H1 (cell line): ENCODE data around the gene FGFBP2. TPM values are rescaled to one million over a fixed set of nuclear protein-coding genes. Genes with fewer than 3 reads are reported as not detected.

Experiments
- BCL11A ChIP-seq, 2 experiments: IDR thresholded peaks; one replicate each; pipeline ENCODE4 v1.6.1; 2011; ENCODE audit warnings: low read depth in 2 of 2, low read length in 2 of 2, mild to moderate bottlenecking in 2 of 2
- SUZ12 ChIP-seq: fragments of 200-600 bp; sonication (generic); IDR thresholded peaks from 2 replicates; pipeline ENCODE4 v1.6.1; 2012; ENCODE audit warnings: mild to moderate bottlenecking, inconsistent platforms, low read length, moderate library complexity, mixed read lengths
- polyA plus RNA-seq, 7 experiments: library from polyadenylated mRNA; depleted of rRNA in 3 of 7; stranded (reverse) in 5 of 7; unstranded in 2 of 7; fragments of >200 nt in 5 of 7; fragments of 200-250 nt in 2 of 7; gene quantifications; 1 replicate in 5 of 7; 2 replicates in 1 of 7; 4 replicates in 1 of 7; pipeline versions ENCODE4 v1.2.1 to v1.2.3, GENCODE V29; 2011 to 2013; ENCODE audit warnings: missing spikeins in 2 of 7, mixed read lengths in 2 of 7
- total RNA-seq: library from RNA; stranded (reverse); fragmentation: NEBNext Ultra II Directional; extraction: Animal tissue kit (Norgen Biotek cat#: 25700); gene quantifications from 2 replicates; pipeline ENCODE4 v1.2.1, GENCODE V29; 2021
- TF ChIP-seq, protein P1 (sequence below): IDR thresholded peaks from 2 replicates; pipeline ENCODE4 v1.6.1; 2012; ENCODE audit warnings: low read length, inconsistent platforms

Gene FGFBP2
- total and polyA plus RNA-seq, 2 of the 8 experiments (the other 6 are each of a cell fraction or from before 2014, with no cell fraction given): 0.15 TPM; not detected in 1

DNA sequence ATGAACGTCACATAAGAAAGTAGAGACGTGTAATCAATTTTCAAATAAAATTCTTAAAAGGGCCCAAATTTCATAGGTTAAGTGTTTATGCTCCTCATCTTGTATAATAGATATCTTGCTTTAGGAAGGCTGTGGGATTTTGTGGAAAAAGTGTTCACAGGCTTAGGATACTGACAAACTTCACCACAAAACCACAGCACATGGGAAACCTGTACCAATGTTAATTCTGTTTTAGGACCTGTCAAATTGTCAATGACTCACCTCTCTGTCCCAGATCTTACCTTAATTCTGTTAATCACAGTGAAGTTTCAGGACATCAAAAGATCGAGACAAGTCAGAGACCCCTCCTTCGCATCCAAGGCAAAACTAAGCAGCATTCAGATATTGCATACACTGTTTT, 48.7 kb downstream of the FGFBP2 start (continued):
- no peak for TF ChIP-seq SUZ12
- no peak for TF ChIP-seq BCL11A (IDR thresholded peaks at IDR 0.05; ENCODE audit: low read depth in 2 of 2, low read length in 2 of 2)
- TF ChIP-seq, protein P1, sequence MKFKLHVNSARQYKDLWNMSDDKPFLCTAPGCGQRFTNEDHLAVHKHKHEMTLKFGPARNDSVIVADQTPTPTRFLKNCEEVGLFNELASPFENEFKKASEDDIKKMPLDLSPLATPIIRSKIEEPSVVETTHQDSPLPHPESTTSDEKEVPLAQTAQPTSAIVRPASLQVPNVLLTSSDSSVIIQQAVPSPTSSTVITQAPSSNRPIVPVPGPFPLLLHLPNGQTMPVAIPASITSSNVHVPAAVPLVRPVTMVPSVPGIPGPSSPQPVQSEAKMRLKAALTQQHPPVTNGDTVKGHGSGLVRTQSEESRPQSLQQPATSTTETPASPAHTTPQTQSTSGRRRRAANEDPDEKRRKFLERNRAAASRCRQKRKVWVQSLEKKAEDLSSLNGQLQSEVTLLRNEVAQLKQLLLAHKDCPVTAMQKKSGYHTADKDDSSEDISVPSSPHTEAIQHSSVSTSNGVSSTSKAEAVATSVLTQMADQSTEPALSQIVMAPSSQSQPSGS: no peak
